GM12874 (cell line): ENCODE data around the gene DOK3.
A peak's percentile ranks its signal among the peaks of the same experiment; 100 is the strongest.

Experiments used
- TF ChIP-seq, protein P1 (sequence below): IDR thresholded peaks from 2 replicates; pipeline ENCODE4 v1.5.1; 2011; ENCODE audit warnings: low read depth, mild to moderate bottlenecking, control low read depth, low read length, moderate library complexity; ENCODE audit not compliant: insufficient read depth

The DOK3 gene

DNA sequence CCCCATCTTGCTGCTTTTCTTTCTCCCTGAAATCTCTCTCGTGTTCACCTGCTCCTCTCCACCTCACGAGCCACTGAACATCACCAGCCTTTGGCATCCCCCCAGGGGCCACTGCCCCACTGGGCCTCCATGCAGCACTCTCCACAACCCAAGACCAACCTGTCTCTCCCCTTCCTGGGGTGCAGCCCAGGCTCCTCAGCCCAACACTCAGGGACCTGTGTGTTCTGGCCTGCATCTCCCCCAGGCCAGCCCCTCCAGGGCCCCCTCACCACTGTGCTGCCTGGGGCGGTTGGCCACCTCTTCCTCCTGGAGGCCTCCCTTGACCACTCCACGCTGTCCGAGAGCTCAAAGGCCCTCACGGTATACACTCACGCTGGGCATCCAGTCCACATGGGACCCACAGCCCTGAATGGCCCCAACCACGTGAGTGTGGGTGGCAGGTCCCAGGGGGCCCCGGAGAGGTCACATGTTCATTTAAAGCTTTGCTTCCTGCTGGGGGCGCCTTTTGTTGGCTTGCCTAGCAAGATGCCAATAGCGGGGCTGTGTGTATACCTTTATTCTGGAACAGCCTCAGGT is 453 bp upstream of the DOK3 start:
- TF ChIP-seq, protein P1, sequence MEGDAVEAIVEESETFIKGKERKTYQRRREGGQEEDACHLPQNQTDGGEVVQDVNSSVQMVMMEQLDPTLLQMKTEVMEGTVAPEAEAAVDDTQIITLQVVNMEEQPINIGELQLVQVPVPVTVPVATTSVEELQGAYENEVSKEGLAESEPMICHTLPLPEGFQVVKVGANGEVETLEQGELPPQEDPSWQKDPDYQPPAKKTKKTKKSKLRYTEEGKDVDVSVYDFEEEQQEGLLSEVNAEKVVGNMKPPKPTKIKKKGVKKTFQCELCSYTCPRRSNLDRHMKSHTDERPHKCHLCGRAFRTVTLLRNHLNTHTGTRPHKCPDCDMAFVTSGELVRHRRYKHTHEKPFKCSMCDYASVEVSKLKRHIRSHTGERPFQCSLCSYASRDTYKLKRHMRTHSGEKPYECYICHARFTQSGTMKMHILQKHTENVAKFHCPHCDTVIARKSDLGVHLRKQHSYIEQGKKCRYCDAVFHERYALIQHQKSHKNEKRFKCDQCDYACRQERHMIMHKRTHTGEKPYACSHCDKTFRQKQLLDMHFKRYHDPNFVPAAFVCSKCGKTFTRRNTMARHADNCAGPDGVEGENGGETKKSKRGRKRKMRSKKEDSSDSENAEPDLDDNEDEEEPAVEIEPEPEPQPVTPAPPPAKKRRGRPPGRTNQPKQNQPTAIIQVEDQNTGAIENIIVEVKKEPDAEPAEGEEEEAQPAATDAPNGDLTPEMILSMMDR = no peak

DNA sequence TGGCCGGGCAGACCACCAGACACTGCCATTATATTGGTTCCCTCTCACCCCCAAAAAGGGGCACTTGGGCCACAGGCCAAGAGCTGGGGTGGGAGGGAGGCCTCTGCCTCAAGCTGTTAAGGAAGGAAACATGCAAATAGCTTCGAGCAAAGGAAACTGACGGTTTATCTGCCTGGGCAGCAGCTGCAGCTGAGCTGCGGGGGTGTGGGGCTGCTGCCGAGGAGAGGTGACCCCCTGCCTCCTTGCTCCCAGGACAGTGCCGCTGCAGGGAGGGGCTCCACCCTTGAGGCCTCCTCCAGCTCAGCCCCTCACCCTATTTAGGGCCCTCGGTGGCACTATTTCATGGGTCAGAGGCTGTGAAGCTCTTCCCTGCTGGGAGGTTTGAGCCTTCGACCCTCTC is 789 bp downstream of the DOK3 start:
- TF ChIP-seq, protein P1 = no peak

DNA sequence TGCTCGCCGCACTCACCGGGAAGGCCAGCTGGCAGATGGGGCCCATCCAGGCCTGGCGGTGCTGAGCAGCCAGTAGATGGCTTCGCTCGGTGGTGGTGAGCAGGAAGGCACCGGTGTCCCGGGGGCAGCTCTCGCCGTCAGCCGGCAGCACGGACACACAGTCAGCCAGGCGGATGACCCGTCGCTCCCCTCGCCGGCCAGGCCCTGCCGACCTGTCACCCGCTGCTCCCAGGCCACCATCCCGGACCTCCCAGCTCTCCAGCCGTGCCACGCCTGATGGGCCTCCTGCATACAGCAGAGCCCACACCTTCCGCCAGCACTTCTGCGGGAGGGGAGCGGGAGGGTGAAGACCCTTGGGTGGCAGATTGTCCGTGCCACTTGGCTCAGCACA is 1.4 kb downstream of the DOK3 start:
- TF ChIP-seq, protein P1 = no peak

- TF ChIP-seq, protein P1 = peak; percentile 29; the same call in 1 of the 2 replicates
Measured at GRCh38 chr5:177507596-177508220, 1.9 kb downstream of the DOK3 start.

DNA sequence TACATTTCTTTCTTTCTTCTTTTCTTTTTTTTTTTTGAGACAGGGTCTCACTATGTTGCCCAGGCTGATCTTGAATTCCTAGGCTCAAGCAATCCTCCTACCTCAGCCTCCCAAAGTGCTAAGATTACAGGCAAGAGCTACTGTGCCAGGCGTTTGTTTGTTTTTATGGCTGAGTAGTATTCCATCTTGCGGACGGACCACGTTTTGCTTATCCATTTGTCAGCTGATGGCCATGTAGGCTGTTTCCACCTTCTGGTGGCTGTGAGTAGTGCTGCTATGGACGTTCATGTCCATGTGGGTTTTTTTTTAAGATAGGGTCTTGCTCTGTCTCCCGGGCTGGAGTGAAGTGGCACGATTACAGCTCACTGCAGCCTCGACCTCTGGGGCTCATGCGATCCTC is 2.5 kb downstream of the DOK3 start:
- TF ChIP-seq, protein P1 = peak; percentile 32; the same call in 1 of the 2 replicates

DNA sequence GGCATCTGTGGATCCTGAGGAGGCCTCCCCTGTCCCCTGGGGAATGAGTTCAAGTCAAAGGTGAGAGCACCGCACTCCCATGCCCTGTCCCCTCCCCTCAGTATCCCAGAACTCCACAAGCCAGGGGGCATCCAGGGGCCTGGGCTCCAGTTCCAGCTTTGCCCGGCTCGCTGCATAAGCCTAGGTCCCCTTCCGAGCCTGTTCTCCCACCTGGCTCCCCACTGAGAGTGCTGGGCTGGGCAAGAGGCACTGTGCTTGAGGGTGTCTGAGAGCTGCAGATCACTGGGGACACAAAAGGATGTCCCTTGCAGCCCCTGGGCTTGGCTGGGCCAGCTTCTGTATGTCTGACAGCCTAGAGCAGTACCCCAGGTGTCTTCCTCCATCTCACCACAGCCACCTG is 4.6 kb downstream of the DOK3 start:
- TF ChIP-seq, protein P1 = no peak

DNA sequence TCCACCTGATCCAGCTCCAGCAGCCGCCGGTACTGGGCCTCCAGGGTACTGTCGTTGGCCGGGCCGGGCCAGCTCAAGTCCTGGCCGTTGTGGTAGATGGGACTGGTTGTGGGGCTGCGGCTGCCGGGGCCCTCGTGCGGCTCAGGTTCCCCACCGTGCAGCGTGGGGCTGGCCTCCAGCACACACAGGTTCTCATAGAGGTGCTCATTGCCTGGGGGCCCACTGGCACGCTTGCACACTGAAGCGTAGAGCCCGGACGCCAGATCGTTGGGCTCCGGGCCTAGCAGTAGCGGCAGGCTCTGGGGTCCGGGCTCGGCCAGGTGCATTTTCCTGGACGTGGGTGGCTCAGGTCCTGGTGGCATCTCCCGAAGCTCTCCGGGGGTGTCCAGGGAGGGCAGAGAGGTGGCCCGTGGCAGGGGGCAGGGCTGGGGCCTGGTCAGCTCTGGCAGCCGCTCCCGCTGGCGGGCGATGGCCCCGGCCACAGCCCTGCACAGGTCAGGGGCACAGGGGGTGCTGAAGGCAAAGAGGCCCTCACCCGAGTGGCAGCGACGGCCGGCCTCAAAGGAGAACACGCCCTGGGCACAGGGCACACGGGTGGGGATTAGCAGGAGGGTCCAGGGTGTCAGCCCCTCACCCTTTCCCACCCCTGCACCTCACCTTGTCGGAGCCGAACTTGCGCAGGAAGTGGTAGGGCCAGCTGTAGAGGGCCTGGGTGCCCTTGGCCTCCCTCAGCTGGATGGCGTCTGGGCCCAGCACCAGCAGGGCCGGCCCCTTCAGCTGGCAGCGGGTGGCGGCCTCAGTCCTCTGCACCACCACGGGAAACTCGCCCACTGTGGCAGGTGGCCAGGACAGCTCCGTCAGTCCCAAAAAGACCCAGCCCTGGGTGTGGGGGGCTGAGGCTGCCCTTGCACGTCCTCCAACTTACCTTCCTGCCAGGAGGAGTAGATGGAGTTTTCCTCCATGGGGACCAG is 5.3 kb downstream of the DOK3 start:
- TF ChIP-seq, protein P1 = no peak
